ENCODE data around the gene CCDC148.

Gene CCDC148

GRCh38 chr2:158432117-158432516 lies 24.4 kb downstream of the CCDC148 start:
- DNase-seq (ENCODE audit: low read depth in 2 of 2) = no peak

GRCh38 chr2:158414538-158414937 lies 42.0 kb downstream of the CCDC148 start:
- DNase-seq (ENCODE audit: low read depth in 2 of 2) = no peak

DNA sequence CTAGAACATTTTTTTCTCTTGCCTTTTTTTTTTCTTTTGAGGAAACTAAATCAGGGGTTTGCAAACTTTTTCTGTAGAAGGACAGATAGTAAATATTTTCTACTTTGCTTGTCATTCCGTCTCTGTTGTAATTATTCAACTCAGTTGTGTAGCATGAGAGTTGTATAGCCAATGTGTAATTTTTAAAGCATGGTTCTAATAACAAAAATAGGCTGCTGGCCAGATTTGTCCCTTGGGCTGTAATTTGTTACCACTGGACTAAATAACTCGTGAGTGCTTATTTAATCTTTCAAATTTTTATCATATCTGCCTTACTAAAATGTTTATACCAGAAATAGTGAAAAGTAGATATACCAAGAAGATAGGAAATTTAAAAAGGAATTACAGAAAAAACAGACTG lies 43.0 kb downstream of the CCDC148 start:
- no peak for DNase-seq (ENCODE audit: low read depth in 2 of 2)

GRCh38 chr2:158412206-158412605 lies 44.3 kb downstream of the CCDC148 start:
- no peak for DNase-seq (ENCODE audit: low read depth in 2 of 2)

GRCh38 chr2:158411748-158412147 lies 44.8 kb downstream of the CCDC148 start:
- DNase-seq (ENCODE audit: low read depth in 2 of 2) = no peak

DNA sequence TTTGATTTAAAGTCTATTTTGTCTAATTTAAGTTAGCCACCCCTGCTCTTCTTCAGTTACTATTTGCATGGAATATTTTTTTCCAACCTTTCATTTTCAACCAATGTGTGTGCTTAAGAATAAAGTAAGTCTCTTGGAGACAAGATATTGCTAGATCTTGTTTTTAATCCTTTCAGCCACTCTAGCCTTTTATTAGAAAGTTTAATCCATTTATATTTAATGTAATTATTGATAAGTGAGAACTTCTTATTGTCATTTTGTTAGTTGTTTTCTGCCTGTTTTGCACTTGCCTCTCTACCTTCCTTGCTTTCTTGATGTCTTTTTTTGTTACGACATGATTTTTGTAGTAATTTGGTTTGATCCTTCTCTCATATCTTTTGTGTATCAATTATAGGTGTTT lies 46.4 kb downstream of the CCDC148 start:
- DNase-seq (ENCODE audit: low read depth in 2 of 2) = no peak

DNA sequence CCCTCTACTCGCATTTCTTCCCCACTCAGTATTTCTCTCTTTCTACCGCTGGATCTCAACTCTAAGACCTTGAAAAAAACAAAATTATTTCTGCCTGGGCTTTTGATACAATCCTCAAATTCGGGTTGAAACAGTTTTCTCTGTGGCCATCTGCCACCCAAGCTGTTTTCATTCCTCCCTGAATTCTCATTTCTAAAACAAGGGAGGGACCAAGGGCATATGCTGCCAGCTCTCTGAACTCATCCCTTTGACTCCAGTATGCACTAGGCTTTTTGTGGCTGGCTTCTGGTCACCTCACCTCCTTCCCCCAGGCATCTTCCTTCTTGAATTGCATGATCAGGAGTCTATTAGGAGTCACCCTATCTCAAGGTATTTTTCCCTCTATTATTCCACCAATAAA lies 49.5 kb downstream of the CCDC148 start:
- DNase-seq (ENCODE audit: low read depth in 2 of 2) = no peak

GRCh38 chr2:158405341-158405740 lies 51.2 kb downstream of the CCDC148 start:
- no peak for DNase-seq (ENCODE audit: low read depth in 2 of 2)

GRCh38 chr2:158403237-158403636 lies 53.3 kb downstream of the CCDC148 start:
- no peak for DNase-seq (ENCODE audit: low read depth in 2 of 2)

DNA sequence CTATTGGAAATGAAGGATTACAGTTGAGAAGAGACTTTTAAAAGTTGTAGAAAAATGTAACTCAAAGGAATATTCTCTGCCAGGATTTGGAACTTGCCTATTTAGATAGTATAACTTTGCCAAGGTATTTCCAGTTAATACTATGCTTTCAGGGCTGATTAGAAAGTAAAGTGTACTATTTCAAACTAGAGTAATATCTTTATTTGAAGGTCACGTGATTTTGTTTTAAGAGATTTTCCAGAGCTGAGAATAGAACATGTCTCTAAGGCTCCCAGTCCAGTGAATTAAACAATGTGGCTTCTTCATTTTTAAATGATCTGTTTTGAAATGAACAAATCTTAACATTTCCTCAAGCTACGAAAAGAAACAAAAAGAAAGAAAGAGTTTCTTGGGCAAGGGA lies 53.9 kb downstream of the CCDC148 start:
- no peak for DNase-seq (ENCODE audit: low read depth in 2 of 2)

DNA sequence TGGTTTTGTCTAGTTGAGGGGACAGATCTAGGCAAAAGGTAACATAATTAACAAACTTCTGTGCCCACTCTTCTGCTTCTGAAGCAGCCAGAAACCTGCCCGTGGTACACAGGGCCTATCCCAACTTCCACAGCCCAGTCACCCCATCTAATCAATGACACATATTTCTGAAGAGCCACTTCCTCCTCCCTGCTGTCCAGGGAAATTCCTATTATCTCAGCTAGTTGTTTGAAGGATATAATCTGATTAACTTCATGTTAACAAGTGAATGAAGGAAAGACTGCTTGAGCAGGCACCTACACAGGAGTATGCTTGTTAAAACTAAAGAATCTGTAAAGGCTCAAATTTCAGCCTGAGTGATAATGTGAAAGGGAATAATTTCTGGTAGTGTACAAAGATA lies 61.4 kb downstream of the CCDC148 start:
- DNase-seq (ENCODE audit: low read depth in 2 of 2) = no peak

DNA sequence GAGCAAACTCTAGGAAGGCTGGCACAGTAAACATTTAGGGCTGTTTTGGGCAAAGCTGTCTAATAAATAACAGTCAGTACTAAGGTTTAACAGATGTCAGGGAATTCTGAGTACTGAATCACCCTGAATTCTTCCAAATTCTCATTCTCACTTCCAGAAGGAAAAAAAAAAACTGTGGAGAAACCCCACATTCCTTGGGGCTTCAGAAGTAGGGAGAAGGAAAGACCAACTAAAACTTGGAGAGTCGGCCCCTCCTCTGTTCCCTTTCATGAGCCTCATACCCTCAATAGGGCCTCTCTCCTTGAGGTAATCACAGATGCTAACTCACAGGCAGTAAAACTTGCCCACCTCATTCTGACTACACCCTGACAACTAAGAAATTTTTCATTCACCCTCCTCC lies 62.1 kb downstream of the CCDC148 start:
- DNase-seq (ENCODE audit: low read depth in 2 of 2) = no peak

GRCh38 chr2:158393886-158394285 lies 62.7 kb downstream of the CCDC148 start:
- DNase-seq (ENCODE audit: low read depth in 2 of 2) = no peak

GRCh38 chr2:158392687-158393086 lies 63.9 kb downstream of the CCDC148 start:
- DNase-seq (ENCODE audit: low read depth in 2 of 2) = no peak

DNA sequence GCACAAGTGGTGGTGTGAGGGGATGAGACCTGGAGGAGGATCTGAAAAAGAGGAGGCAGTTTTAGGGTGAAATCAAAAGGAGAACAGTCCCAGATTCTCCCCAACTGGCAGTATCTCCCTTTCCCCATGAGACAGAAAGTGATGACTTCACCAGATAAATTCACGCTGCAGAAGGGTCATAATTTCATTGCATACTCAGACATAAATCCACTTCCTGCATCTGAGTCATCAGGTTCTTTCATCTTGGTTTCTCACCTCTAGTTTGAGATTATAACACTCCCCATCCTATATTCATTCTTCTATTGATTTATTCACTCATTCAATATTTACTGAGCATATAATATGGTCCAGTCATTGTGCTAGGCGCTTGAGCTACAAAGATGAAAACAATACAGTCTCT lies 64.7 kb downstream of the CCDC148 start:
- DNase-seq (ENCODE audit: low read depth in 2 of 2) = no peak

DNA sequence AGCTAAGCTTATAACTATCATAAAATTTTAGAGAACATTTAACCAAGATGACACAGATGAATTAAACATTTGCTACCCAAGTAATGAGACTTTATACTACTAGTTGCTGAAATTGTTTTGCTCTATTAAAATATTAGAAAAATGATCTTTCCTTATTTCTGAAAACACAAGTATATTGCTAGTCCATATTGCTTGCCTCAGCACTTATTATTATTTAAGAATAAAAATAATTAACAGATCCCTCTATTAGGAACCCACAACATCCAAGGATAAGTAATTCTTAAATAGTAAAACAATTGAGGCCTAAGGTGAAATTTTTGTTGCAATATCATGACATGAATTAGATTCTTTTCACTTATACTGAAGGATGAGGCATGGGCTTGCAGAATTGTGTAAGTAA lies 65.2 kb downstream of the CCDC148 start:
- DNase-seq (ENCODE audit: low read depth in 2 of 2) = no peak

DNA sequence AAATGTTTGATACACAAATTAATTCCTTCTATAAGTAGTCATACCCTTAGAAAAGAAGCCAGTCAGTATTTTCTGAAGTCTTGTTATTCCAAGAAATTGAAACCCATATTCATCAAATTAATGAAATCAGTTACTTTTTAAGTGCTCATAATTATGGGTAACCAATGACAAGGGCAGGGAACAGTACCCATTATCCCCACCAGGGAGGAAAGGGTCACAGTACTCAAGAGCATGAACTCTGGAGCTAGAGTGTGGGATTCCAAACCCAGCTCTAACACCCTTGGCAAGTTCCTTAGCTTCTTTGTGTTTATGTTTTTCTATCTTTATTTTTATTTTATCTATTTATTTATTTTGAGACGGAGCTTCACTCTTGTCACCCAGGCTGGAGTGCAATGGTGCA lies 68.4 kb downstream of the CCDC148 start:
- DNase-seq (ENCODE audit: low read depth in 2 of 2) = no peak

DNA sequence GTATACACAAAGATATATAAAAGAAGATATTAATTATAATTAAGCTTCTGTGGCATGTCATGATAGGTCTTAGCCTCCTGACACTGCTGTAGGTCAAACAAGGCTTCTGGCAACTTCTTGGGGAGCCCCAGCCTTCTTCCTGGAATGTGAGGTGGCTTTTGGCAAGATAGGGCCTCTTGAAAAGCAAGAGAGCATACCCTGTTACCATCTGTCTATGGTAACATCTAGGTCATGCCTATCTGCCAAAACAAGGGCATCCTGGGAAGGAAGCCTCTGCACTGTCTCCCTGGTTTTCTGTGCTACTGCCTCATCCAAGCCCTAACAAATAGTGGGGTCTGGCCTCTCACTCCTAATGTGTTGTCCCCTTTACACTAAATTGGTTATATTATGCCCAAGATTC lies 70.9 kb downstream of the CCDC148 start:
- no peak for DNase-seq (ENCODE audit: low read depth in 2 of 2)

DNA sequence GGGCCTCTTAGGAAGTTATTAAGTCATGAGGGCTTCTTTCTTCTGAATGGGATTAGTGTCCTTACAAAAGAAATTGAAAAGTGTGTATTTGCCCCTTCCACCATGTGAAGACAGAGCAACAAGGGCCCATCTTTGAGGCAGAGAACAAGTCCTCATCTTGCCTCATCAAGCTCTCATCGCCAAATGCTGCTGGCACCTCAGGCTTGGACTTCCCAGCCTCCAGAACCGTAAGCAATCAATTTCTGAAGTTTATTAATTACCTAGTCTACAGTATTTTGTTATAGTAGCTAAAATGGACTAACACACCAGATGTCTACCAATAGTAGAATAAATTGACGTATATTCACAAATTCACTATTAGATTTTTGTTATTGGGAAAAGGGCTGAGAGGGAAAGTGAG lies 74.6 kb downstream of the CCDC148 start:
- no peak for DNase-seq (ENCODE audit: low read depth in 2 of 2)

DNA sequence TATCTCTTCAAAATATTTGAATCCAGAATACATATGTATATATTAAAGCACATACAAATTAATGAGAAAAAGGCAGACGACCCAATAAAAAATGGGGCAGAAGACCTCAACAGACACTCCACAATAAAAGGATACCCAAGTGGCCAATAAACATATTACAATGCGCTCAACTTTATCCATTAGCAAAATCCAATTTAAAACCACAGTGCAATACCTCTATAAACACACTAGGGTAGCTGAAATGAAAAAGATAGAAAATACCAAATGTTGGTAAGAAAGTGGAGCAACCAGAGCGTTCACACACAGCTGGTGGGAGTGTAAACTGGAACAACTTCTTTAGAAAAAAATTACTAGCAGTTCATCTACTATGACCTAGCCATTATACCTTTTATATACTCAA lies 75.3 kb downstream of the CCDC148 start:
- no peak for DNase-seq (ENCODE audit: low read depth in 2 of 2)

GRCh38 chr2:158380746-158381145 lies 75.8 kb downstream of the CCDC148 start:
- no peak for DNase-seq (ENCODE audit: low read depth in 2 of 2)

DNA sequence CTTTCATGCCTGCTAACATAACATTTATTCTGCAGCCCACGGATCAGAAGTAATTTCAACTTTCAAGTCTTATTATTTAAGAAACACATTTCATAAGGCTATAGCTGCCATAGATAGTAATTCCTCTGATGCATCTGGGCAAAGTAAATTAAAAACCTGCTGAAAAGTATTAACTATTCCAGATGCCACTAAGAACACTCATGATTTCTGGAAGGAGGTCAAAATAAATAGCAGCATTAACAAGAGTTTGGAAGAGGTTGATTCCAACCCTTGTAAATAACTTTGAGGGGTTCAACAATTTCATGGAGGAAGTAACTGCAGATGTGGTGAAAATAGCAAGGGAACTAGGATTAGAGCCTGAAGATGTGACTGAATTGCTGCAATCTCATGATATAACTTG lies 77.6 kb downstream of the CCDC148 start:
- DNase-seq (ENCODE audit: low read depth in 2 of 2) = no peak

- no peak for DNase-seq (ENCODE audit: low read depth in 2 of 2)
Measured at GRCh38 chr2:158366342-158366741, 90.2 kb downstream of the CCDC148 start.

DNA sequence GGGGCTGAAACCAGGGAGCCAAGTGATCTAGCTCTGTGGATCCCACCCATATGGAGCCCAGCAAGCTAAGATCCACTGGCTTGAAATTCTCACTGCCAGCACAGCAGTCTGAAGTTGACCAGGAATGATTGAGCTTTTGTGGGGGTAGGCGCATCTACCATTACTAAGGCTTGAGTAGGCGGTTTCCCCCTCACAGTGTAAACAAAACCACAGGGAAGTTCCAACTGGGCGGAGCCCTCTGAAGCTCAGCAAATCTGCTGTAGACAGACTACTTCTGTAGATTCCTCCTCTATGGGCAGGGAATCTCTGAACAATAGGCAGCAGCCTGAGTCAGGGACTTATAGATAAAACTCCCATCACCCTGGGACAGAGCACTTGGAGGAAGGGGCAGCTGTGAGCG lies 96.7 kb downstream of the CCDC148 start:
- no peak for DNase-seq (ENCODE audit: low read depth in 2 of 2)

DNA sequence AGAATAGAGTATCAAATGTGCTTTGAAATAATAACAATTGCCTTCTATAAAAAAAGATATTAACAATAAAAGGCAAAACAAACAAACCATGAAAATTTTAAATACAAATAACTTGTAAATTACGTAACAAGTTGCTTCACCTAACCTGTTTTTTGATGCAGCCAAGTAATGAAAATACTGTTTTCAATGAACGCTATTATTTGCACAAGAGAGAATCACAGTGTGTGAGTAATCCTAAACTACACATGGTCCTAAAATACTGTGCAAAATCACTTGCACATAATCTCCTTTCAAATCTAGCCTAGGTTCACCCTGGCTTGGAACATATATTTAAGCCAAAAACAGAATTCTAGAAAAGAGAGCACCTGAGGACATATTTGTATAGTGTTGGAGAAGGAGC lies 98.9 kb downstream of the CCDC148 start:
- DNase-seq (ENCODE audit: low read depth in 2 of 2) = no peak

Measured in stimulated activated CD8-positive, alpha-beta memory T cell treated with anti-CD3 and anti-CD28 coated beads, Interleukin-2, amount 100 ng/mL, for 1 hour (primary cell).